ENCODE measurements around the gene MYRF.
A peak's percentile ranks its signal among the peaks of the same experiment; 100 is the strongest.

MYRF gene

GRCh38 chr11:61719978-61720377 lies 32.5 kb upstream of the MYRF start:
- FAIRE-seq: no peak

DNA sequence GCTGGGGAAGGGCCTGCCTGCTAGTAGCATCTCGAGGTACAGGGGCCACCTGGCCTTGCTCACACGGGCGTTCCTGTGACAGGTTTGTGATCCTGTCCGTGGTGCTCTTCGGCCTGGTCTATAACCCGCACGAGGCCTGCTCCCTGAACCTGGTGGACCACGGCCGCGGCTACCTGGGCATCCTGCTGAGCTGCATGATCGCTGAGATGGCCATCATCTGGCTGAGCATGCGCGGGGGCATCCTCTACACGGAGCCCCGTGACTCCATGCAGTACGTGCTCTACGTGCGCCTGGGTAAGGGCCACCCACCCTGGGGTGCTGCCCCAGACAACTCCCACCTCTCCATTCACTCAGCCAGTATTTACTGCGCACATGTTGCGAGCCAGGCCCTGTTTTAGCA lies 31.8 kb upstream of the MYRF start:
- no peak for FAIRE-seq

GRCh38 chr11:61724437-61724836 lies 28.0 kb upstream of the MYRF start:
- no peak for FAIRE-seq

GRCh38 chr11:61725781-61726231 lies 26.6 kb upstream of the MYRF start:
- no peak for FAIRE-seq

DNA sequence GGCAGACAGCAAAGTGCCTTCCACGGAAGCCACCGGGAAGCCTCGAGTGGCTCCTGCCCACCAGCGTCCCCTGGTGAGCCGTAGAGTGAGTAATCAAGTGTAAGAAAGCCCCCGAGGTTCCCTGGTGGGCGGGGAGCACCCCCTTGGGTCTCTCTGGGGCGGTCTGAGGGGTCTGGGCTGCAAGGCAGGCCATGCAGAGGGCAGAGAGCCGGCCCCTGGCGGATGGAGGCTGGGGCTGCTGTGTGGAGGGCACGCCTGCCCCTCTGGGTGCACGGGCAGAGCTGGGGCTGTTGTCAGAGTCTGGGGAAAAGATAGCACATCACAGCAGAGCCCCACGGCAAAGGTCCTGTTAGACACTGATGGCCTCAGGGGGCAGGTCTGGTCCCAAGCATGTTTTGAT lies 25.7 kb upstream of the MYRF start:
- no peak for FAIRE-seq

GRCh38 chr11:61727401-61727811 lies 25.0 kb upstream of the MYRF start:
- FAIRE-seq: no peak

- FAIRE-seq: no peak
Observed at GRCh38 chr11:61728066-61728939, 24.1 kb upstream of the MYRF start.

DNA sequence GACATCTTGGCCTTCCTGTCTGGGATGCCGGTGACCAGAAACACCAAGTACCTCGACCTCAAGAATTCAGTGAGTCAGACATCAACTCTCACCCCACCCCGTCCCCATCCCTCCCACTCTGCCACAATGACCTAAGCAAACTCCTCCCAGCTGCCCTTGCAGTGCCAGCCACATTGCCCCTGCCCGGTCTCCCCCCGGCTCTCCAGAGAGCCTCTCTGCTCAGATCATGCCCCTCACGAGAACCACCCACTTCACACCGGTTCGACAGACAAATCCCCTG lies 23.6 kb upstream of the MYRF start:
- FAIRE-seq: no peak

DNA sequence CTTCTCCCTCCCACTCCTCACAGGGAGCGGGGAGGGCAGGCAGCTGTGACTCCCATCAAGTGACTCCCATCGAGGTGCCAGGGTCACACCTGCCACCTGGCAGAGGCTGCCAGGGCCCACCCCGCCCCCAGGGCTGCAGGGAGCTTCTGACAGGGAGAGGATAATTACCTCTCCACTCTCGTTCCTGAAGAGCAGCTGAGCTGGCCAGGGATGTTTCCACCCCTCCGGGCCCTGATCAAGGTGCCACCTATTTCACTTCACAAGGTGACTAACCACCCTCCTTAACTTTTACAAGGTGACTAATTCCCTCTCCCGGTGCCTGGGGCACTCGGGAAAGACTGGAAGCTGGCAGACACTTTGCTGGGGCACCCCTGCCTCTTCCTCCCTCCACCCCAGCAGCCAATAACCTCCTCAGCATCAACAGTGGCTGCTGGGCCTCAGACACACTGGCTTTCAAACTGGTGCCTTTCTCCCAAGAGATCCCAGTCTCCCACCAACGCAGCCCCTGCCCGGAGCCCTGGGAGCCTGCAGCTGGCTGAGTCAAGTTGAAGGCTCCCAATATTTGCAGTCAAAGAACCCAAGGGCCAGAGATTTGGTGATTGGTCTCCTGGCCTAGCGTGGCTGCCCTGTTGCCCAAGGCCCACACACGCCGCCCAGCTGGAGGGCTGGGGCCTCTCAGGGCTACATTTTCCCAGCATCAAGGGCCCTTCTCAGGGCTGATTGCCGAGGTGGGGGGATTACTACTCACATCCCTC lies 22.0 kb upstream of the MYRF start:
- FAIRE-seq: no peak

GRCh38 chr11:61731211-61731951 lies 21.1 kb upstream of the MYRF start:
- FAIRE-seq: no peak

GRCh38 chr11:61731952-61732675 lies 20.3 kb upstream of the MYRF start:
- FAIRE-seq: no peak

- no peak for FAIRE-seq
Observed at GRCh38 chr11:61732705-61733104, 19.7 kb upstream of the MYRF start.

DNA sequence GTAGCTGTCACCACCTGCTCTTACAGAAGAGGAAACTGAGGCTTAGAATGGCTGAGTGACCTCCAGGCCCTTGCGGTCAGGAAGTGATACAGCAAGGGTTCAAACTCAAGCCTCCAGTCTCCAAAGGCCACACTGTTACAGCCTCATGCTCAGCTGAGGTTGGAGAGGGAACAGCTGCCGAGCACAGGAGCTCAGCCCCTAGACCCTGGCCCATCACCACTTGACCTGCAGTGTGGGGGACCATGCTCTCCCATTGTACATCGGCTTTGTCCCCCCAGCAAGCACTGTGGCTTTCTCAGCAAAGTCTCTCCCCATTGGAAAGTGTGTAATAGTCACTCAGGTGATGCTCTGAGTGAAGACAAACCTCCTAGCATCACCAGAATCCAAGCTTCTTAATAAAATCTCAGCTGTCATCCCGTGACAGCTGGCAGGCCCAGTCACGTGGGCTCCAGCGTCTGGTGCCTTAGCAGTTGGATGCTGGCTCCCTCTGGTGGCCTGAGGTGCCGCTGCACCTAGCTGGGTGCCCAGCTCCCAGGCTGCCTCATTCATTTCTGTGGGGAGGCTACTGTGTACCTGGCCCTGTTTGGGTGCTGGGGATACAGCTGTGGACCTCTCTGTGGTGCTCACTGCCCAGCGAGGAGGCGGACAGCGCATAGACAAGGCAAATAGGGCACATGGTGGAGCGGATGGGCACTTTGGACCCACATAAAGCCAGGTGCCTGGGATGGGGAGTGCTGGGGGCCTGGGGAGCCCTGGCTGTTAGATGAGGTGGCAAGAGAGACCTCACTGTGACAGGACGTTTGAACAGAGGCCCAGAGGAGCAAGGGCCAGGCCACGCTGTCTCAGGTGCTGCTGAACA lies 19.1 kb upstream of the MYRF start:
- FAIRE-seq: peak; percentile 72

GRCh38 chr11:61734767-61735166 lies 17.7 kb upstream of the MYRF start:
- no peak for FAIRE-seq

- FAIRE-seq: no peak
Observed at GRCh38 chr11:61735391-61735790, 17.0 kb upstream of the MYRF start.

- FAIRE-seq: no peak
Observed at GRCh38 chr11:61736310-61736709, 16.1 kb upstream of the MYRF start.

DNA sequence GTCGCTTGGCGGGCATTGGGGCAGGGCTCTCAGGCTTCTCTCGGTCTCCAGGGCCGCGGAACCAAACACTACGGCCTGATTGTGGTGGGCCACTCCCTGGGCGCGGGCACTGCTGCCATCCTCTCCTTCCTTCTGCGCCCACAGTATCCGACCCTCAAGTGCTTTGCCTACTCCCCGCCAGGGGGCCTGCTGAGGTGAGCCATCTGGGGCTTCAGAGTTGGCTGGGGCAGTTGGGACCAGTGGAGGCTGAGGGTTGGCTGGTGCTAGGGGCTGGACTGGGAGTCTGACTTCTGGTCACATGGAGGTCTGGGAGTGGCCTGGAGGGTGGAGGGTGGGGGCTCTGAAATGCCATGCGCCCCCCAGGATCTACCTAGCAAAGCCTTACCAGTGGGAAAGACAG lies 15.3 kb upstream of the MYRF start:
- FAIRE-seq: no peak

DNA sequence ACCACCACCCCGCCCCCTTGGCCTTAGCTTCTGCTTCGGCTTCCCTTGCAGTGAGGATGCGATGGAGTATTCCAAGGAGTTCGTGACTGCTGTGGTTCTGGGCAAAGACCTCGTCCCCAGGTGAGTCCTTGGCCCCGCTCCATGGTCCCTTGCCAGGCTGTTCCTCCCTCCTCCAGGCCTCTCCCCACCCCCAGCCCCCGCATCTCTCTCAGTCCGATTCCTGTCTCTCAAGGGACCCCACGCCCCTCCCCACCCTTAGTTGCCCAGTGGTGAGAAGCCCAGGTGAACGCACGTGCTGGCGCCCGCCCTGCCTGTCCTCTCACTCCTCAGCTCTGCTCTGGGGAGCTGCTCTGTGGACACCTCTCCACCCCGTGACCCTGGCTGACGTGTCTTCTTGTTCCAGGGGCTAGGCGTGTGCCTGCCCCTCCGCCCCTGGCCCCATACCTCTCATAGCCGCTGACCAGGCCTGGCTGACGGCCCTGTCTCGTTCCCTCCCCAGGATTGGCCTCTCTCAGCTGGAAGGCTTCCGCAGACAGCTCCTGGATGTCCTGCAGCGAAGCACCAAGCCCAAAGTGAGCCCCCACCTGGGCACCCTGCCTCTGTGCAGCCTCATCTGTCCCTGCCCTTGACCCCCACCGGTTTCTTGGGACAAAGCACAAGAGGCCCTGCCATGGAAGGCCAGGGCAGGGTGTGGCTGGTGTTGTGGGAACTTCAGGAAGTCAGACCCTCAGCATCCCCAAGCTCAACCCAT lies 14.6 kb upstream of the MYRF start:
- no peak for FAIRE-seq

DNA sequence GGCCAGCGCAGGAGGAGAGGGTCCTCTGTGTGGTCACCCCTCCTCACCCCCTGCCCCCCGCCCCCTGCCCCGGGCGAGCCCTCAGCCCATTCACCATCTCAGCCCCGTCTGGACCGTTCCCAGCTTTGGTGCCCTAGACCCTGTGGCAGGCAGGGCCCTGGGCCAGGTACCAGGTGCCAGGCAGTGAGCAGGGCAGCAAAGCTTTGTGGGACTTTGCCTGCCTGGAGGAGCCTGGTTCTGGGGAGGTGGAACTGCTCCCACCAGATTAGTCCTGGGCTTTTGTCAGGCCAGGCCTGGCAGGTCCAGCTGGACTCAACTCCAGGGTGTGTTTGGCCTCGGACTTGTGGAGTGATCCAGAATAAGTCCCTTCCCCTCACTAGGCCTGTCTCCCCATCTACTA lies 13.7 kb upstream of the MYRF start:
- no peak for FAIRE-seq

GRCh38 chr11:61739413-61739812 lies 13.0 kb upstream of the MYRF start:
- FAIRE-seq: no peak

- FAIRE-seq: no peak
Observed at GRCh38 chr11:61739966-61740365, 12.5 kb upstream of the MYRF start.

Measured in endometrium (tissue), 2 donors.